GM18511 (cell line): ENCODE data around the gene JAGN1.
"Not testable (repeated sequence)": the region's sequence is repeated elsewhere in the genome, so short reads cannot be mapped to it uniquely, and the experiment has no call there.

Experiments used
- ATAC-seq: cut with Tn5 transposase; IDR thresholded peaks from one replicate; pipeline ENCODE4 v1.9.1; 2021; ENCODE audit warnings: mild to moderate bottlenecking, moderate library complexity; ENCODE audit not compliant: unreplicated experiment

JAGN1 gene

GRCh38 chr3:9866639-9867038 is 23.8 kb upstream of the JAGN1 start:
- no peak for ATAC-seq

- ATAC-seq = no peak
Observed at GRCh38 chr3:9867106-9867505, 23.3 kb upstream of the JAGN1 start.

GRCh38 chr3:9869955-9870354 is 20.5 kb upstream of the JAGN1 start:
- ATAC-seq = no peak

GRCh38 chr3:9870978-9871377 is 19.4 kb upstream of the JAGN1 start:
- no peak for ATAC-seq

- not testable (repeated sequence) for ATAC-seq
Observed at GRCh38 chr3:9872067-9872466, 18.3 kb upstream of the JAGN1 start.

- ATAC-seq = no peak
Observed at GRCh38 chr3:9875448-9875847, 15.0 kb upstream of the JAGN1 start.

GRCh38 chr3:9876255-9876654 is 14.2 kb upstream of the JAGN1 start:
- ATAC-seq = not testable (repeated sequence)

- ATAC-seq = no peak
Observed at GRCh38 chr3:9876991-9877390, 13.4 kb upstream of the JAGN1 start.

- no peak for ATAC-seq
Observed at GRCh38 chr3:9878700-9879099, 11.7 kb upstream of the JAGN1 start.

GRCh38 chr3:9879830-9880549 is 10.4 kb upstream of the JAGN1 start, which contains the start of gene CIDEC:
CIDEC (minus strand) TSS chr3:9880253; CDS start chr3:9878486, 1,767 bp downstream.
- no peak for ATAC-seq

GRCh38 chr3:9881441-9881840 is 9.0 kb upstream of the JAGN1 start:
- ATAC-seq = no peak

- no peak for ATAC-seq
Observed at GRCh38 chr3:9883706-9884554, 6.5 kb upstream of the JAGN1 start.

GRCh38 chr3:9884555-9885165 is 5.8 kb upstream of the JAGN1 start:
- ATAC-seq = no peak

- no peak for ATAC-seq
Observed at GRCh38 chr3:9886328-9886727, 4.1 kb upstream of the JAGN1 start.

- no peak for ATAC-seq
Observed at GRCh38 chr3:9887480-9887879, 2.9 kb upstream of the JAGN1 start.

- no peak for ATAC-seq
Observed at GRCh38 chr3:9888540-9888939, 1.9 kb upstream of the JAGN1 start.

GRCh38 chr3:9889405-9889804 is 1.0 kb upstream of the JAGN1 start:
- ATAC-seq = no peak

GRCh38 chr3:9891072-9891622 is 737 bp downstream of the JAGN1 start:
- no peak for ATAC-seq

GRCh38 chr3:9893739-9894138 is 3.3 kb downstream of the JAGN1 start:
- no peak for ATAC-seq

- not testable (repeated sequence) for ATAC-seq
Observed at GRCh38 chr3:9895715-9896114, 5.3 kb downstream of the JAGN1 start.

GRCh38 chr3:9896755-9897407 is 6.5 kb downstream of the JAGN1 start:
- not testable (repeated sequence) for ATAC-seq
